ENCODE measurements around the gene ZDHHC14. TPM values are rescaled to one million over a fixed set of nuclear protein-coding genes. Genes with fewer than 3 reads are reported as not detected.

Gene ZDHHC14
- total and polyA plus RNA-seq, 7 donors = 2.5 to 14.6 (median 4.3) TPM

DNA sequence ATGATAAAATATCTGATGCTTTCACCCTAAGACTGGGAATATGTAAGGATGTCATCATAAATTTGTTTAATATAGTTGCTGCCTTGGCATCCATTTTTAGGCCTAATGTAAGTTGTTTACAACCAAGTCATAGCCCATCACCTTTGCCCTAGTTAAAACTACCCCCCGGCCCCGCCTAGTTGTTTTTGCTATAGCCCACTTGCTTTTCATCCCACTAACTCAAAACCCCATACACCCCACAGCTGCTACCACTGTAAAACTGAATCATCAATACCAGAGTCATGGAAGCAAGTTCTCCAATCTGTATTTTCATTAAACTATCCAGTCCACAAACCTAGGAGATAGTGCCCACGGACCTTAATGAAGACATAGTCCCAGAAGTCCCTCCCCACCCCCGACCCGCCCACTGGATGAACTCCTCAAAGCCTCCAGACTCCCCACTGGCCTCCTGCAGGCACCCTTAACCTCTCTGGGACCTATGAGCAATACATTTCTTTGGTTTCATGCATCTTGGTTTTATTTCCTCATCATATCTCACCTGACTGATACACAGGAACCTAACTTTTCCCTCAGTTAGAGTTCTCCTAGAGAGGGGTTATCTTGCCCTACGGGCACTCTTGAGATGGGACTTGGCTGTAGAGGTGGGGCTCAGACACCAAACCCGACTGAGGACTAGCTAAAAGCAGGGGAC lies 12.5 kb upstream of the ZDHHC14 start:
- no peaks in the 10 kb centered on the region for H3K4me1 ChIP-seq
- no peaks in the 10 kb centered on the region for H3K36me3 ChIP-seq (ENCODE audit: insufficient read depth in 1 of 2, low read depth in 1 of 2)
- ATAC-seq (no peak), DNase-seq (no peak)
- H3K9me3 ChIP-seq = no peaks in the 10 kb centered on the region
- TF ChIP-seq, protein P1, sequence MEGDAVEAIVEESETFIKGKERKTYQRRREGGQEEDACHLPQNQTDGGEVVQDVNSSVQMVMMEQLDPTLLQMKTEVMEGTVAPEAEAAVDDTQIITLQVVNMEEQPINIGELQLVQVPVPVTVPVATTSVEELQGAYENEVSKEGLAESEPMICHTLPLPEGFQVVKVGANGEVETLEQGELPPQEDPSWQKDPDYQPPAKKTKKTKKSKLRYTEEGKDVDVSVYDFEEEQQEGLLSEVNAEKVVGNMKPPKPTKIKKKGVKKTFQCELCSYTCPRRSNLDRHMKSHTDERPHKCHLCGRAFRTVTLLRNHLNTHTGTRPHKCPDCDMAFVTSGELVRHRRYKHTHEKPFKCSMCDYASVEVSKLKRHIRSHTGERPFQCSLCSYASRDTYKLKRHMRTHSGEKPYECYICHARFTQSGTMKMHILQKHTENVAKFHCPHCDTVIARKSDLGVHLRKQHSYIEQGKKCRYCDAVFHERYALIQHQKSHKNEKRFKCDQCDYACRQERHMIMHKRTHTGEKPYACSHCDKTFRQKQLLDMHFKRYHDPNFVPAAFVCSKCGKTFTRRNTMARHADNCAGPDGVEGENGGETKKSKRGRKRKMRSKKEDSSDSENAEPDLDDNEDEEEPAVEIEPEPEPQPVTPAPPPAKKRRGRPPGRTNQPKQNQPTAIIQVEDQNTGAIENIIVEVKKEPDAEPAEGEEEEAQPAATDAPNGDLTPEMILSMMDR (IDR thresholded peaks at IDR 0.05) = no peak
- no peak overlapping the region for H3K4me3 ChIP-seq
- intact Hi-C loops (cut with DNase I) = no loop called here
- no peaks in the 10 kb centered on the region for H3K27me3 ChIP-seq (ENCODE audit: insufficient read depth in 3 of 3, low read length in 2 of 3)
- H3K27ac ChIP-seq = no peak overlapping the region
- 81 to 91% (median 83%) methylated on average over 7 of the region's 7 CpGs for WGBS, 3 donors

DNA sequence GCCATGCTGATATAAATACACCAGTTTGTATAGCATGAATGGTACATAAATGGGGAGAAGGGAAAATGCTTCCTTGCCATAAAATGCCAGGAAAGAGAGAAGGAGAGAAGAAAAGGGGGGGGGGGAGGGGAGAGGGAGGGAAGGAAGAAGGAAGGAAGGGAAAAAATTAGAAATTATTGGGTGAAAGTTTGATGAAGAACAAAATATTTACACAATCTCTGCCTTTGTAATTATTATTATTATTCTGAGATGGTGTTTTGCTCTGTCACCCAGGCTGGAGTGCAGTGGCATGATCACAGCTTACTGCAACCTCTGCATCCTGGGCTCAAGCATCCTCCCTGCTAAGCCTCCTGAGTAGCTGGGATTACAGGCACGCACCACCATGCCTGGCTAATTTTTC lies 10.2 kb upstream of the ZDHHC14 start:
- no peaks in the 10 kb centered on the region for H3K27me3 ChIP-seq (ENCODE audit: insufficient read depth in 3 of 3, low read length in 2 of 3)
- H3K27ac ChIP-seq = no peak overlapping the region
- H3K4me3 ChIP-seq = no peak overlapping the region
- no peaks in the 10 kb centered on the region for H3K9me3 ChIP-seq
- no peak for DNase-seq
- no peak for ATAC-seq
- H3K4me1 ChIP-seq = no peaks in the 10 kb centered on the region
- WGBS, 3 donors = 81 to 90% (median 81%) methylated on average over 1 of the region's 1 CpG
- intact Hi-C loops (cut with DNase I) = no loop called here
- no peaks in the 10 kb centered on the region for H3K36me3 ChIP-seq (ENCODE audit: insufficient read depth in 1 of 2, low read depth in 1 of 2)
- TF ChIP-seq, protein P1 (IDR thresholded peaks at IDR 0.05) = no peak

DNA sequence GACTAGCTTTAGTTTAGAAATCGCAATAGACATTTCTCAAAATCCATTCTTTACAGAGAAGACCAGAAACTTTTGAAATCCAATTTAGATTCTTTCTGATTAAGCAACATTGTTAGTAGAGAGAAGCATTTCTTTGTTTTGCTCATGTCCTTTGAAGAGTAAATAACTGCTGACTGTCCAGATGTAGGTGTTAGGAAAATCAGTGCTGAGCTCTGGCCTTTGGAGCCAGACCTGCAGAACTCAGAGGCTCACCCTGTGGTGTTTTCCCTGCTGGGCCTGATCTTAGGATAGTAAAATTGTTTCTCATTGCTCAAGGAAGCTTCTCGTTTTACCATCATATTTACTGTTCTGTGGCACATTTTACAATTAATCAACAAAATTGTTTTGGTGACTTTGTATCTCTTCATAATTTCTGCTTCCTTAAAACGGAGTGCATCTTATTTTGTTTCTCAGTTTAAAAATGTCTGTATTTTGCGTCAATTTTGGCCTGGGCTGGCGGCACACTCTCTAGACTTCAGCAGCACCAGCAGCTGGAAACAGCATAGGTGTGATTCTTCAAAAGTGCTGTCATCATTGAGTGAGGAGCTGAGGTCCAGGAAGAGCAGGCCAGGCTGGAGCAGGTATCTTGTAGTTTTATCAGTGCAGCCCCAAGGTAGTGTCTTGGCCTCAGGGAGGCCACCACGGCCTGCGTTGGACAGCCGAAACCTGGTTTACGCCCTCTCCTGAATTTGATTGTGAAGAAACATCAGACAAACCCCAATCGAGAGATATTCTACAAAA lies 8.3 kb upstream of the ZDHHC14 start:
- DNase-seq (no peak), ATAC-seq (no peak)
- H3K4me3 ChIP-seq = no peak overlapping the region
- H3K27ac ChIP-seq = no peak overlapping the region
- no peaks in the 10 kb centered on the region for H3K36me3 ChIP-seq (ENCODE audit: insufficient read depth in 1 of 2, low read depth in 1 of 2)
- peaks cover 5% of the 10 kb centered on the region for H3K4me1 ChIP-seq
- no peaks in the 10 kb centered on the region for H3K9me3 ChIP-seq
- TF ChIP-seq, protein P1 (IDR thresholded peaks at IDR 0.05) = no peak
- H3K27me3 ChIP-seq (ENCODE audit: insufficient read depth in 3 of 3, low read length in 2 of 3) = no peaks in the 10 kb centered on the region
- intact Hi-C loops (cut with DNase I) = no loop called here
- WGBS, 3 donors = 88 to 92% (median 91%) methylated on average over 10 of the region's 10 CpGs

DNA sequence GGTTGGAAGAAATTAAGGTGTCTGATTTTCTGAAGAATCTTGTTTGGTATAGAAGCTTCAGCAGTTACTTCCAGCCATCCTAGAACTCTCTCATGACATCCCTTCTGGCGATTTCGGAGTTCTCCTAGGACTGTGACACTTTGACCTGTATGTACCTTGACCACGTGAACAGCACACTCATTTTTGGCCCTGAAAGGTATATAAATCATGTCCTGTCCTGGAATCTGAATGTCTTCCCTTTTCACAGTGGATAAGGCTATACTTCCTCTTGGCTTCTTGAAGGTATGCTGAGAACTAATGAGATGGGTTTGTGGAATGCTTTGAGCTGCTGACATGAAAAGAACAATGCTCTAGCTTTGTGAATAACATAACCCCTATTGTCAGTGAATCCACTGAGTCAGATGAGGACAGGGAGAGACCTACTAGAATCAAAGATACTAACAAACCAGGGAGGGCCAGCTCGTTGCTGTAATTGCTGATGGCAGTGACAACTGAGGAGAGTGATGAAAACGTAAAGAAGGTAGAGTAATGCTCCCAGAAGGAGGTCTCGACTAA lies 6.0 kb upstream of the ZDHHC14 start:
- DNase-seq = no peak
- intact Hi-C loops (cut with DNase I) = loop anchor here in 1 of 2 donors (5.0 kb wide), 1 partner anchor 38 kb away; no protein-coding TSS in a partner anchor
- TF ChIP-seq, protein P1 (IDR thresholded peaks at IDR 0.05) = no peak
- Histone ChIP-seq H3K4me1 (peaks cover 8% of the 10 kb centered on the region), H3K4me3 (no peak overlapping the region), H3K36me3 (ENCODE audit: insufficient read depth in 1 of 2, low read depth in 1 of 2) (no peaks in the 10 kb centered on the region), H3K27me3 (ENCODE audit: insufficient read depth in 3 of 3, low read length in 2 of 3) (no peaks in the 10 kb centered on the region), H3K27ac (no peak overlapping the region), H3K9me3 (no peaks in the 10 kb centered on the region)
- WGBS, 3 donors = 60 to 66% (median 64%) methylated on average over 6 of the region's 6 CpGs
- ATAC-seq = no peak
